MG63 (cell line): ENCODE measurements around the gene HAGHL. TPM values are rescaled to one million over a fixed set of nuclear protein-coding genes. Genes with fewer than 3 reads are reported as not detected.
"Not testable (repeated sequence)": the region's sequence is repeated elsewhere in the genome, so short reads cannot be mapped to it uniquely, and the experiment has no call there.

Experiments
- DNase-seq: peaks from one replicate; pipeline ENCODE4 v3.0.0-alpha.2; 2020
- H3K27me3 ChIP-seq: fragments of 250-450 bp; sonication (Bioruptor Pico); 2 replicates; pipeline ENCODE4 v1.5.1; 2020; ENCODE audit warnings: mild to moderate bottlenecking, moderate library complexity
- H3K36me3 ChIP-seq: fragments of 250-450 bp; sonication (Bioruptor Pico); 2 replicates; pipeline ENCODE4 v1.5.1; 2020; ENCODE audit warnings: mild to moderate bottlenecking, moderate library complexity
- H3K4me3 ChIP-seq: fragments of 250-450 bp; sonication (Bioruptor Pico); 2 replicates; pipeline ENCODE4 v1.5.1; 2020; ENCODE audit warnings: mild to moderate bottlenecking, moderate library complexity
- H3K9me3 ChIP-seq: fragments of 250-450 bp; sonication (Bioruptor Pico); 2 replicates; pipeline ENCODE4 v1.5.1; 2020; ENCODE audit warnings: mild to moderate bottlenecking, moderate library complexity
- total RNA-seq: library from RNA; depleted of rRNA; stranded (reverse); fragments of >200 nt; shearing (Covaris generic); gene quantifications from 2 replicates; pipeline ENCODE4 v1.2.3, GENCODE V29; 2014; ENCODE audit warnings: low replicate concordance

The HAGHL gene
- total RNA-seq, 1 experiment from 2014 or later: 9.4 TPM

DNA sequence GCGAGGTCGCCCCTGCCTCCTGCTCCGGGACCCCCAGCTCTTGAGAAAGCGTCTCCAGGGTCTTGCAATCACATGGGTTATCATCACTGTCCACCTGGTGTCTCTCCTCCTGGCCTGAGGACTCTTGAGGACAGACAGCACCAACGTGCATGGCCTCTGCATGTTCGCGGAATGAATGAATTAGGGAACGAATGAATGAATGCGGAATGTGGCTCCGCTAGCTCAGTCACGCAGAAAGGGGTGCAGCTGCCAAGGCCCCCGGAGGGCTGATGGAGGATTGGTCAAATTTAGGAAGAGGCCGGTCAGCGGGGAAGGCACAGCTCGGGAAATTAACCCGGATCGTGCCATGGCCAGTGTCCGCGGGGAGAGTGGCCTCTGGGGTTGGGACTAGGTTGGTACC, 24.6 kb upstream of the HAGHL start:
- peaks cover 79% of the 10 kb centered on the region for H3K27me3 ChIP-seq
- no peaks in the 10 kb centered on the region for H3K36me3 ChIP-seq
- DNase-seq: no peak
- no peaks in the 10 kb centered on the region for H3K9me3 ChIP-seq
- no peak overlapping the region for H3K4me3 ChIP-seq

GRCh38 chr16:703406-703805, 23.5 kb upstream of the HAGHL start:
- Histone ChIP-seq H3K4me3 (no peak overlapping the region), H3K9me3 (no peaks in the 10 kb centered on the region), H3K27me3 (peaks cover 81% of the 10 kb centered on the region), H3K36me3 (no peaks in the 10 kb centered on the region)
- DNase-seq: no peak

- no peak for DNase-seq
- Histone ChIP-seq H3K27me3 (peaks cover 83% of the 10 kb centered on the region), H3K4me3 (no peak overlapping the region), H3K9me3 (no peaks in the 10 kb centered on the region), H3K36me3 (no peaks in the 10 kb centered on the region)
Measured at GRCh38 chr16:704047-704446, 22.9 kb upstream of the HAGHL start.

- H3K27me3 ChIP-seq: peaks cover 85% of the 10 kb centered on the region
- no peaks in the 10 kb centered on the region for H3K9me3 ChIP-seq
- DNase-seq: no peak
- no peaks in the 10 kb centered on the region for H3K36me3 ChIP-seq
- no peak overlapping the region for H3K4me3 ChIP-seq
Measured at GRCh38 chr16:704552-705380, 22.1 kb upstream of the HAGHL start.

GRCh38 chr16:705431-706188, 21.3 kb upstream of the HAGHL start, which contains the start of gene FBXL16:
TSS of gene FBXL16 (minus strand) at chr16:705801. CDS start at chr16:697405, 8,396 bp downstream.
- peak; percentile 64 for DNase-seq
- H3K27me3 ChIP-seq: peaks cover 85% of the 10 kb centered on the region
- H3K9me3 ChIP-seq: no peaks in the 10 kb centered on the region
- H3K4me3 ChIP-seq: no peak within 1 kb of the TSS
- no peaks in the 10 kb centered on the region for H3K36me3 ChIP-seq

GRCh38 chr16:706189-707061, 20.5 kb upstream of the HAGHL start:
- no peaks in the 10 kb centered on the region for H3K36me3 ChIP-seq
- peaks cover 84% of the 10 kb centered on the region for H3K27me3 ChIP-seq
- H3K4me3 ChIP-seq: no peak overlapping the region
- H3K9me3 ChIP-seq: no peaks in the 10 kb centered on the region
- no peak for DNase-seq

DNA sequence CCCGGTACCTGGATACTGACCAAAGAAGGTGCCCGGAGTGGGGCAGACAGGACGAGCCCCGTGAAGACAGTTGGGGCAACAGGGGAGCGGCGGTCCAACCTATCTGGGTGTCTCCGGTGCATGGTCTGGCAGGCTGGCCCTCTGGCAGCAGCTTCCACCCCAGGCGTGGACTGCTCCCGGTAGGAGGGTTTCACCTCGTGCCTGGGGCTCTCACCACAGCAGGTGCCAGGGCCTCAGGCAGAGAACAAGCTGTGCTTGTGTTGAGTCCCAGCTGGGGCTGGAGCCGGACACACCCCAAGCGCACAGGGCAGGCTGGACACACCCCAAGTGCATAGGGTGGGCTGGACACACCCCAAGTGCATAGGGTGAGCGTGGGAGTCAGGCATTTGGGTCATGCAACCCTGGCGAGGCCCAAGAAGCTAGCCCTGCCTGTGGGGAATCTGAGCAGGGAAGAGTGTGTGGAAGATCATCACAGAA, 19.8 kb upstream of the HAGHL start:
- H3K36me3 ChIP-seq: no peaks in the 10 kb centered on the region
- H3K27me3 ChIP-seq: peaks cover 78% of the 10 kb centered on the region
- no peaks in the 10 kb centered on the region for H3K9me3 ChIP-seq
- no peak for DNase-seq
- H3K4me3 ChIP-seq: no peak overlapping the region

- H3K9me3 ChIP-seq: no peaks in the 10 kb centered on the region
- H3K27me3 ChIP-seq: peaks cover 69% of the 10 kb centered on the region
- no peaks in the 10 kb centered on the region for H3K36me3 ChIP-seq
- H3K4me3 ChIP-seq: no peak overlapping the region
- no peak for DNase-seq
Measured at GRCh38 chr16:708019-708418, 18.9 kb upstream of the HAGHL start.

DNA sequence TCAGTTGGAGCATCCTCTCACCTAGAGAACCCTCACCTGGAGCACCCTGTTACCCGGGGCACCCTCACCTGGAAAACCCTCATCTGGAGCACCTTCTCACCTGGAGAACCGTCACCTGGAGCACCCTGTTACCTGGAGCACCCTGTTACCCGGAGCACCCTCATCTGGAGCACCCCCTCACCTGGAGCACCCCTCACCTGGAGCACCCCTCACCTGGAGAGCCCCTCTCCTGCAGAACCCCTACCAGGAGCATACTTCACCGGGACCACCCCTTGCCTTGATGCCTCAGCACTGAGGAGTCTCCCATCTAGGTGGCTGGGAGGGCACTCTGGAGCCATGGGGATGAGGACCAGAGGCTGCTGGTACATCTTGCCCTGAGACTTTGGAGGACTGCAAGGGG, 17.9 kb upstream of the HAGHL start:
- H3K4me3 ChIP-seq: no peak overlapping the region
- no peak for DNase-seq

DNA sequence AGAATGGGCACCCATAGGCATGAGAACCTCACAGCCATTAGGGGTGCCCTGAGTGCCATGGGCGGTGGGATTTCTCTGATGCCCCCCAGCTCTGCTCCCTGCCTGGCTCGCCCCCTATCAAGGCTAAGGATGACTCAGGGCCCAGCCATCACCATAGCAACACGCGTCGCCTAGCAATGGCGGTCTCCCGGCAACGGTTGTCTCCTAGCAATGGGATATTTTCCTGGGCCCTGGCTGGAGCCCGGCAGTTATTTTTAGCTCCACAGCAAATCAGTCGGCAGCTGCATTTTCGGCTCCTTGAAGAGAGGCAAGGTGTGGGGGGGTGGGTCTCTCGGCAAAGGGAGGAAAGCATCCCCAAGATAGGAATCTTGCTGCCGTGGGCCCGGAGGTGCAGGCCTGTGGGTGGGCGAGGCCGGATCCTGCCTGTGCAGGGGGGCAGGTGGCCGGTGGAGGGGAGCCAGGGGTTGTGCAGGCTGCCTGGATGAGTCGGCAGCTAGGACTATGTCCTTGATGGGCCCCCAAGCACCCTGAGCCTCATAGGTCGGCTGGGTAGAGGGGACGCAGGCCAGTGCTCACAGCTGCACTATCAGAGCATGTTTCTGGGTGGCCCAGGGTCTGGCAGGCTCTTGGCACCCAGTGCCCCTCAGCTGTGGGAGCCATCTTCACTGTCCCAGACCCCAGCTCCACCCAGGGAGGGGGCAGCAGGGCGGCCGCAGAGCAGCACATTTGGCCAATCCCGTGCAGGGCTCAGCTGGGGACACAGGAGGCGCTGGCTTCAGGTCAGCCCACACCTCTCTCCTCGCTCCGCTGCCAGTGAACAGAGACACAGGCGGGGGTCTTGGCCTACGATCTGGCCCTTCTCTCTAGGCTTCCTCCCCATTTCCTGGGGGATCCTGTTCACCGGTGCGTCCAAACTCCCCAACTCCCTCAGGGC, 17.1 kb upstream of the HAGHL start:
- Histone ChIP-seq H3K36me3 (no peaks in the 10 kb centered on the region), H3K4me3 (no peak overlapping the region), H3K27me3 (peaks cover 54% of the 10 kb centered on the region), H3K9me3 (no peaks in the 10 kb centered on the region)
- DNase-seq: peak; percentile 63

More for the DNA sequence above, 17.9 kb upstream of the HAGHL start:
- Histone ChIP-seq H3K9me3 (no peaks in the 10 kb centered on the region), H3K27me3 (peaks cover 60% of the 10 kb centered on the region), H3K36me3 (no peaks in the 10 kb centered on the region)

DNA sequence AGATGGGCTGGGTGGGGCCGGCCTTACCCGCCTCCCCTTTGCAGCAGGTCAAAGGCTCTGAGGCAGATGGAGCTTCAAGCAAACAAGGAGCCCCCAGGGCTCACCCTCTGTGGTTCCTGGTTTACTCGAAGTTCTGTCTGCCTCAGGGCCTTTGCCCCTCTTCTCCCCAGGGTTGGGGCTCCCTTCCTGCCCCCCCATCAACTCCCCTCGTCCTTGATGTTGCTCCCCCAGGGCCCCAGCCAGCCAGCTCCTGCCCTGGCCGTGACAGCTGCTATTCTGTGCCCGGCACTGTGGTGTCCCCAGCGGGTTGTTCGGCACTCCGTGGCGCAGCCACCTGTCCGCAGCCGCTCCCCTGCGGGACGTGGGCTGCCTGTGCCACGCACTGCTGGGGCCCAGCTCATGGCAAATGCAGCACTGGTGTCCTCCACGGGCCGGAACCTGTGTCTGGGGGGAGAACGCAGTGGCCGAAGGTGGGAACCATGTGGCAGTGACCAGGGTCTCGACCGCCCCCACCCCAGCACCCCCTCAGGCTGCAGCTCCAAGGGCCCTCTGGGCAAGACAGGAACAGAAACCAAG, 16.3 kb upstream of the HAGHL start:
- Histone ChIP-seq H3K9me3 (no peaks in the 10 kb centered on the region), H3K4me3 (no peak overlapping the region), H3K27me3 (peaks cover 51% of the 10 kb centered on the region), H3K36me3 (no peaks in the 10 kb centered on the region)
- no peak for DNase-seq

- Histone ChIP-seq H3K27me3 (peaks cover 49% of the 10 kb centered on the region), H3K36me3 (no peaks in the 10 kb centered on the region), H3K4me3 (no peak overlapping the region), H3K9me3 (no peaks in the 10 kb centered on the region)
- DNase-seq: no peak
Measured at GRCh38 chr16:711084-711483, 15.8 kb upstream of the HAGHL start.

- H3K4me3 ChIP-seq: no peak overlapping the region
Measured at GRCh38 chr16:711548-712320, 15.2 kb upstream of the HAGHL start.

DNA sequence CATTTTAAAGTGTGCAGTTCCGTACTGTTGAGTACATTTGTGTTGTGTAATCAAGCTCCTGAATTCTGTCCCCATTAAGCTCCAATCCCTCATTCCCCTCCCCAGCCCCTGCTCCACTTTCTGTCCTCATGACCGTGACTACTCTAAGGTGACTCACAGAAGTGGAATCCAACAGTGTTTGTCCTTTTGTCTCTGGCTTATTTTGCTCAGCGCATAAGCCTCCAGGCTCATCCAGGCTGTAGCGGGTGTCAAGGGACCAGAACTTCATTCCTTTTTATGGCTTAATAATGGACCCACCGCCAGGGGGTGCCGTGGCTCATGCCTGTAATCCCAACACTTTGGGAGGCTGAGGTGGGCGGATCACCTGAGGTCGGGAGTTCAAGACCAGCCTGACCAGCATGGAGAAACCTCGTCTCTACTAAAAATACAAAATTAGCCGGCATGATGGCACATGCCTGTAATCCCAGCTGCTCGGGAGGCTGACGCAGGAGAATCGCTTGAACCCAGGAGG, 14.1 kb upstream of the HAGHL start:
- not testable (repeated sequence) for H3K9me3 ChIP-seq
- peak; percentile 75 for DNase-seq

More at GRCh38 chr16:711548-712320, 15.2 kb upstream of the HAGHL start:
- peak; percentile 74 for DNase-seq
- Histone ChIP-seq H3K36me3 (no peaks in the 10 kb centered on the region), H3K27me3 (peaks cover 43% of the 10 kb centered on the region), H3K9me3 (no peaks in the 10 kb centered on the region)

GRCh38 chr16:714079-714478, 12.8 kb upstream of the HAGHL start:
- no peak for DNase-seq
- H3K27me3 ChIP-seq: peaks cover 23% of the 10 kb centered on the region
- H3K36me3 ChIP-seq: no peaks in the 10 kb centered on the region
- no peaks in the 10 kb centered on the region for H3K9me3 ChIP-seq
- H3K4me3 ChIP-seq: no peak overlapping the region

More for the DNA sequence above, 14.1 kb upstream of the HAGHL start:
- H3K27me3 ChIP-seq: peaks cover 36% of the 10 kb centered on the region
- not testable (repeated sequence) for H3K4me3 ChIP-seq, H3K36me3 ChIP-seq
